ENCODE data around the gene DMKN.

Gene DMKN, protein sequence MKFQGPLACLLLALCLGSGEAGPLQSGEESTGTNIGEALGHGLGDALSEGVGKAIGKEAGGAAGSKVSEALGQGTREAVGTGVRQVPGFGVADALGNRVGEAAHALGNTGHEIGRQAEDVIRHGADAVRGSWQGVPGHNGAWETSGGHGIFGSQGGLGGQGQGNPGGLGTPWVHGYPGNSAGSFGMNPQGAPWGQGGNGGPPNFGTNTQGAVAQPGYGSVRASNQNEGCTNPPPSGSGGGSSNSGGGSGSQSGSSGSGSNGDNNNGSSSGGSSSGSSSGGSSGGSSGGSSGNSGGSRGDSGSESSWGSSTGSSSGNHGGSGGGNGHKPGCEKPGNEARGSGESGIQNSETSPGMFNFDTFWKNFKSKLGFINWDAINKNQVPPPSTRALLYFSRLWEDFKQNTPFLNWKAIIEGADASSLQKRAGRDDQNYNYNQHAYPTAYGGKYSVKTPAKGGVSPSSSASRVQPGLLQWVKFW

GRCh38 chr19:35513628-35514281 is at the start of gene DMKN:
Gene DMKN (minus strand): TSS chr19:35513649. CDS start chr19:35513475, 174 bp downstream.
- DNase-seq = no peak

- DNase-seq = no peak
These were observed 49.3 kb upstream of the DMKN start for GRCh38 chr19:35562776-35563175.

- no peak for DNase-seq
These were observed 48.9 kb upstream of the DMKN start for GRCh38 chr19:35562336-35562735.

- DNase-seq = no peak
These were observed 48.0 kb upstream of the DMKN start for GRCh38 chr19:35561436-35561835.

DNA sequence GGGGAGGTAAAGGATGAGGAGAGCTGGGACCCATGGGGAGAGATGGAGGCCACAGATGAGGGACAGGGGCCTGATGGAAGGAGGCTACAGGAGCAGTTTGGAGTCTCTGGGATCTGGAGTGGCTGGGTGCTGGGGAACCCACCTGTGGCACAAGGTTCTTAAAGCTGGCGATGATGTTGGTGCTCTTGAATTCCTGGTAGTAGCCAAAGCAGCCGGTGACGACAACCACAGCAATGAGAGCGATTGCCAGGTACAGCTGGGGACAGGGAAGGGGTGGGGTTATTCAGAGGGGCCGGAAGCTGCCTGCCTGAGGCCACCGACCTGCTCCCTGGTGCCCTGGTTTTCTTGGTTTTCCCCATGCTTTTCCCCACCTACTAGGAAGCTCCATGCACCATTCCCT is 47.2 kb upstream of the DMKN start:
- DNase-seq = no peak

GRCh38 chr19:35560271-35560670 is 46.8 kb upstream of the DMKN start:
- DNase-seq = no peak

GRCh38 chr19:35559781-35560180 is 46.3 kb upstream of the DMKN start:
- no peak for DNase-seq

DNA sequence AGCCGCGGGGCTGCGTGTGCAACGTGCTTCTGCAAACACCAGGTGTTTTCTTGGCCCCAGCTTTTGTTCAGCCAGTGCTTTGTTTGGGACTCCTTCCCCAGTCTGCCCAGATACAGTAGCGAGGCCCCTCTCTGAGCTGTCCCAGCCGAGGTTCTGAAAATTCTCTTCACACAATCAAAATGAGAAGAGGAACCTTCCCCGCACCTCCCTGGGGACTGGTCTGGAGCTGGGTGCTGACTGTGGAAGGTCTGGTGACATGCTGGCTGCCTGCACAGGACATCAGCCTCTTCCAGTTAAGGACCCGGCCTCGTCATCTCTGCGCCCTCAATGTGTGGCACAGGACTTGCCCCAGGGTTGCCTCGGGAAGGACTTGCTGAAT is 45.8 kb upstream of the DMKN start:
- no peak for DNase-seq

DNA sequence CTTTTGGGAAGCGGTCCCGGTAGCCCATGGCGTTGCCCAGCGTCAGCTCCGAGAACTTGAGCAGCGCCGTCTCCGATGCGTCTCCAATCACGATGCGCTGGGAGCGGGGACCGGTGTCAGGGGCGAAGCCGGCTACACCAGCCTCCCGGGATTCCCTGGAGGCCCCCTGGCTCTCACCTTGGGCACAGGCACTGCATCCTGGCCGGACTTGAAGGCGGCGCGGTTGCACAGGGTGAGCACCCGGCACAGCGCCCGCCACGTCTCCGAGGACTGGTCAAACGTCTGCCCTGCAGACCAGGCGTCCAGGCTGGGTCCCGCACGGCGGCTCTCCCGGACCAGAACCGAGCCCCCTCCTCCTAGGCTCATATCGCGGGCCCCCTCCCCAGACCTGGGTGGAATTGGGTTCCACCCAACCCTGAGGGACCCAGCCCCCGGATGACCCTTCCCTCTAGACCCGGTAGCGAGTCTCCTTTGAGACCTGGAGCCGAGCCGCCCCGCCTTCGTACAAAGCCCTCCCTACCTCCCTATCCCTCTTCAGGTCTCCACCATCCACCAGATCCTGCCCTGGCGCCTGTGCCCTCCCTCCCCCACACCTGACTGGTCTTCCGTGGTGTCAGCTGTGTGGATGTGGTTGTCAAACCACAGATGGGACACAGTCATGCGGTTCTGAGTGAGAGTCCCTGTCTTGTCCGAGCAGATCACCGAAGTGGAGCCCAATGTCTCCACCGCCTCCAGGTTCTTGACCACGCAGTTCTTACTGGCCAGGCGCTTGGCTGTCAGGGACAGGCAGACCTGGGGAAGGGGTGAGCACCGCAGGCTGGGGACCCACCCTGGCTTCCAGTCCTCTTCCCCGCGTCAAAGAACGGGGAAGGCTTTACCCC is 45.2 kb upstream of the DMKN start:
- no peak for DNase-seq

- DNase-seq = peak; percentile 52 to 61
These were observed 44.3 kb upstream of the DMKN start for GRCh38 chr19:35557539-35558399.

DNA sequence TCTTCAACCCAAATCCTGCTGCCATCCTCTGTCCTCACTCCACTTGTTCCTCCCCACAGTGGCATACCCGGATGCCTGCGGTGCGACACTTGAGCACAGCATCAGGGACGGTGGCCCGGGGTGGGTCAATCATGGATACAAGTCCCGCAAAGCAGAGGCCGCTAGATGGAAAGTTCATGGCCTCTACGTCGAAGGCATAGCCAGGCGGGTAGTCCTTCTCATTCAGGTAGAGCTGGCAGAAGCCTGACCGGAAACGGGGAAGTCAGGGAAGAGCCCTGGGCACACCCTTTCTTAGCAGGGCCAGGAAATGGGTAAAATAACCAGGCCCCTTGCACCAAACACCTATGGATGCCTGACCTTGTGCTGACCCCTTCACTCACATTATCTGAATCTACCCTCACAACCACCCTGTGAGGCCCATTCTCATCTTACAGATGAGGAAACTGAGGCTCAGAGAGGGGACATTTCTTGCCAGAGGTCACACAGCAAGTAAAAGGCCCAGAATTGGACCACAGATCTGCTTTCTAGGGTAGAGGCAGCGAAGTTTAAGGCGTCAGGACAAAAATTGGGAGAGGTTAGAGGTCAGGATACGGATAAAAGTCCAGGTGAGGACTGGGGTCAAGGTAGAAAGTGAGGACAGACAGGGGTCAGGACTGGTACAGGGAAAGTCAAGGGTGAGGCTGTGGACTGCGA is 43.5 kb upstream of the DMKN start:
- DNase-seq = no peak

DNA sequence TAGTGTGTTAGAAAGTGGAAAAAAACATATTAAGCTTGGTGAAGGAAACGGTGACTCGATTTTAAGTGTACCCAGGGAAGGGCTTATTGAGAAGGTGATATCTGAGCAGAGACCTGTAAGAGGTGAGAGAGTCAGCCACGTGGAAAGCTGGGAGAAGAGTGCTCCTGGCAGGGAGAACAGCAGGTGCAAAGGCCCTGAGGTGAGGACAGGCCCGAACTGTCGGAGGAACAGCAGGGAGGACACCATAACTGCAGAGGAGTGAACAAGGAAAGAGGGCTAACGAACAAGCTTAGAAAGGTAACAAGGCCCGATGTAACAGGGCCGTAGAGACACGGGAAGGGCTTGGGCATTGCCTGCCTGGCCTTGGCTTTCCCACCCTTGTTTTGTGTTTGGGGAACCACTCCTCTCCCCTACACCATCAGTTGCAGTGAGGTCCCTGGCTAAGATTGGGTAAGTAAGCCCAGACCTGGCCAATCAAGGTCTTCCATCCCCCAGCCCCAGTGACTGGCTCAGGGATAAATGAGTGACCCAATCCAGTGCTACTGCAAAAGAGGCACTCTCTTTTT is 42.7 kb upstream of the DMKN start:
- DNase-seq = no peak

DNA sequence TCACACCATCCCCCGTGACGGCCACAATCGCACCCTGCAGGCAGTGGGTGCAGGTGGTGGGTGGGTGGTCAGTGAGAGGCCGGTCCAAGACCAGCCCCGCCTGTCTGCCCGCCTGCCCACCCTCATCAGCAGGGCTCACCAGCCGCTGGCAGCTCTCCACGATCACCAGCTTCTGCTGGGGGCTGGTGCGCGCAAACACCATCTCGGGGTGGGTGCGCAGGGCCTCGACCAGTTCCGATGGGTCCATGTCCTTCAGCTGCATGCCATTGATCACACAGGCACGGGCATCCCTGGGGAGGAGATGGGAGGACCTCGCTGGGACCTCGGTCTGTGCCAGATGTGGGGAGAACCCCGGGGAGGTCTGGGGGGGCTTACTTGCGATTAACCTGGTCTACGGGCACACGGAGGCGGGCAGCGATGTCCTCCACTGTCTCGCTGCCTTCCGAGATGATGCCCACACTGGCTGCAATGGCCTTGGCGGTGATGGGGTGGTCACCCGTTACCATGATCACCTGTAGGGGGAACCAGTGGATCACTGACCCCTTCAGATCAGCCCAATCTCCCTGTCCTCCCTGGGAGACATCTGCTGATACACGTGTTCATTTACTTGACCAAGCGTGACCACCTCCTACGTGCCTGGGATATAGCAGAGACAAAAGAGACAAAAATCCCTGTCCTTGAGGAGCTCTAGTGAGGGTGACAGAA is 42.0 kb upstream of the DMKN start:
- DNase-seq = no peak

DNA sequence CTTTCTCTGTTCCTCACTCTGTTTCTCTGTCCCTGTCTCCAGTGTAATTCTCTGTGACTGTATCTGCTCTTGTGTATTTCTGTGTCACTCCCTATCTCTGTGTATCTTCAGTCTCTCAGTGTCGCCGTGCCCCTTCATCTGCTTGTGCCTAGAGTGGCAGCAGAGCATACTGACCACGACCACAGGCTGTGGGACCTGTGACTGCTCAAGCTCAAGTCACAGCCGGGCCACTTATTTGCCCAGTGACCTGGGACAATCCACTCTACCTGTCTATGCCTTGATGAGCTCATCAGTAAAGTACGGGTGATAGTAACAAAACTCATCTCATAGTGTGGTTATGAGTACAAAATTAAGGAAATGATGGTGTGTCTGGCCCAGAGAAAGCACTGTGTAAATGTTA is 40.6 kb upstream of the DMKN start:
- DNase-seq = no peak

DNA sequence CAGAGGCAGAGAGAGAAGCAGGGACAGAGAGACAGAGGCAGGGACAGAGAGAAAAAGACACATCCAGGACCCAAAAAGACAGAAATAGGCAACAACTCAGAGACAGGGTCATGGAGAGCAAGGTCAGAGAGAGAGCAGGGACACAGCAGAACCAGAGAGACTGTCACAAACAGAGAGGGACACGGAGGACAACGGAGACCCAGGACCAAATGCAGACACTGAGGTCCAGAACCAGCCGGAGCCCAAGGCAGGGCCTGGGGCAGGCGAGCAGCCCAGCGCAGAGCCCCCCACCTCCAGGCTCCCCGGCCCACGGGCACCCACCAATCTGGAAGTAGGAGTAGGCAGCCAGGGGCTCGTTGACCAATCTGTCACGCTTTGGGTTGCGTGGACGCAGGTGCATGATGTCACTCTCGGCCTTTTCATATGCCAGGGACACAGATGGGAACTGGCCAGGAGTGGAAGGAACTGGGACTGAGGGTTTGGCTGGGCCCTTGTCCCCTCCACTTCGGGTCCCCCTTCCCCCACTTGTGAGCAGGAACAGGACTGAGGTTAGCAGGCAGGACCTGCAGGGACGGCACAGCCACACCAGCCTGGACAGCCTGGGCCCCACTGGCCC is 40.0 kb upstream of the DMKN start:
- no peak for DNase-seq

DNA sequence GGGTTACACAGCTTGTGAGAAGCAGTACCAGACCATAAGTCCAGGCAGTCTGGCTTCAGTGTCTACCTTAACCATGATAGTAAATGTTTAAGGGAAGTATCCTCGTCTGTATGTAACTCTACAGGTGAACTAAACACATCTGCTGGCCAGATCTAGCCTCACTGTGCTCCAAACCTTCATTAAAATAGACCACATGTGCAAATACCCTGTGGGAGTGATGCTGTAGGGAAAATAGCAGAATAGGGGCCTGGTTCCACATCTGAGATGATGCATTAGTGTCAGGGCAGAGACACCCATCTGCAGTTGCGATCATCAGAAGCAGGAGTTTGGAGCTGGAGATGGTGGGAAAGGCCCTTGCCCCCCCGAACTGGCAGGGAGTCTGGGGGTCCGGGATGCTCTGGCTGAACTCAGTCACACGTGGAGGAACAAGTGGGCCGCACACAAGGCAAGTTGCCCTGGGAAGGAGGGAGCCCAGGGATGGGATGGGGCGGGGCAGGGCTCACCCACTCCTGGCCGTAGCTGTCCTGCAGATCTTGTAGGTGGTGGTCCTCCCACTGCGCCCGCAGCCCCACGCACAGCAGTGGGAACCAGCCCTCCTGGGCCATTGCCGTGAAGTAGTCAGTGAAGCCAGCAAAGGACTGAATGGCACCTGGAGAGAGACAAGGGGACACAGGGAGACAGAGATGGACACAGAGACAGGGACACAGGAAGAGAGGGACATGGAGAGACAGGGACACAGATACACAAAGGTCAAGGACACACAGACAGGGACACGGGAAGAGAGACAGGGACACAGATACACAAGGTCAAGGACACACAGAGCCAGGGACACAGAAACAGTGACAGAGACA is 39.3 kb upstream of the DMKN start:
- no peak for DNase-seq

DNA sequence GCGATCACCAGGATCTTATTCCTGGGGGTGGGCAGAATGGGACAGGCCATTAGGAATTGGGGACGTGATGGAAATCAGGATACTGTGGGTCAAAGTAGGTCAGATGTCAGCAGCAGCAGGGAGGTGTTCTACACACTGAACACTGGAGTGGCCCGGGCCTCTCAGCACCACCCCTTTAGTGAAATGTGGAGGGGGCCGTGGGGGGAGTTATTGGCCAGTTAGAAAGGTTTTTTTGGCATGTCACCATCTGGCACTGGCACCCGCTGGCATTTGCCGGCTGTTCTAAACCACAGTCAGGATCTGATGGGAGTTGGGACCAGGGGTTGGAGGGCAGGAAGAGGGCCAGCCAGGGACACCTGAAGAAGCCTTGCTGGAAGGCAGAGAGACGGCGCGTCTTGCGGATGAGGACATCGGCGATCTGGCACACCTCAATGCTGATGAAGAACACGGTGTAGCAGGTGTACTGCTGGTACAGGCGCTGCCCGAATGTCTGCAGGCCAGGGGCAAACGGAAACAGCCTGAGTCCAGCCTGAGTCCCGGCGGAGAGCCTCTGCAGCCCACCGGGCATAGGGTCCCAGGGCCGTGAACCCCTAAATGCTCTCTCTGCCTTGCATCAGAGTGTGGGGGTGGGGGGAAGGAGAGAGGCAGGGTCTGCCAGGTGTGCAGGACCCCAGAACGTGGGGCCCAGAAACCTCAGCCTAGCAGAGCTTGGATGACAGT is 37.8 kb upstream of the DMKN start:
- no peak for DNase-seq

- no peak for DNase-seq
These were observed 36.6 kb upstream of the DMKN start for GRCh38 chr19:35549879-35550523.

All from CD4-positive, alpha-beta T cell treated with Interleukin-1 beta for 1 hour (primary cell).